NCI-H2107 treated with DMSO at 0.1 percent for 48 hours (cell line): ENCODE data around the gene PARD3B.
A peak's percentile ranks its signal among the peaks of the same experiment; 100 is the strongest.
"Not testable (repeated sequence)": the region's sequence is repeated elsewhere in the genome, so short reads cannot be mapped to it uniquely, and the experiment has no call there.

ENCODE experiments used
- DNase-seq: peaks from one replicate; lab custom pipeline; 2025; ENCODE audit not compliant: unreplicated experiment; lab: John Stamatoyannopoulos, UW

The PARD3B gene

DNA sequence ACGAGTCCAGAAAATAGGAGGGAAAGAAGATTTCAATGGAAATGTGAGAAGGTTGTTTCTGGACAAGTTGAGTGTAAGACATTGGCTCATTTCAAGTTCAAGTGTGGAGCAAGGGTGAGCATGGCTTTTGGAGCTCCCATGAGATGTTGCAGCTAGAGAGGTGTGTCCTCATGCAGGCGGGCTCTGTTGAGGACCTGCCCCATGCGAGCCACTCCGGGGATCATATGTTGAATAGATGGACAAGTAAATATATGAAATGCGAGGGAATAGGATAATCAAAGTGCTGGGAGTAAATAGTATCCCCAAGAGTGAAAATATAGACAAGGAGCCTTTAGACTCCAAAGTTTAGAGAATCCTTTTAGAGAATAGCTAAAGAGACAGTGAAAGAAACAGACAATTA, 936.6 kb downstream of the PARD3B start:
- DNase-seq, result no peak

DNA sequence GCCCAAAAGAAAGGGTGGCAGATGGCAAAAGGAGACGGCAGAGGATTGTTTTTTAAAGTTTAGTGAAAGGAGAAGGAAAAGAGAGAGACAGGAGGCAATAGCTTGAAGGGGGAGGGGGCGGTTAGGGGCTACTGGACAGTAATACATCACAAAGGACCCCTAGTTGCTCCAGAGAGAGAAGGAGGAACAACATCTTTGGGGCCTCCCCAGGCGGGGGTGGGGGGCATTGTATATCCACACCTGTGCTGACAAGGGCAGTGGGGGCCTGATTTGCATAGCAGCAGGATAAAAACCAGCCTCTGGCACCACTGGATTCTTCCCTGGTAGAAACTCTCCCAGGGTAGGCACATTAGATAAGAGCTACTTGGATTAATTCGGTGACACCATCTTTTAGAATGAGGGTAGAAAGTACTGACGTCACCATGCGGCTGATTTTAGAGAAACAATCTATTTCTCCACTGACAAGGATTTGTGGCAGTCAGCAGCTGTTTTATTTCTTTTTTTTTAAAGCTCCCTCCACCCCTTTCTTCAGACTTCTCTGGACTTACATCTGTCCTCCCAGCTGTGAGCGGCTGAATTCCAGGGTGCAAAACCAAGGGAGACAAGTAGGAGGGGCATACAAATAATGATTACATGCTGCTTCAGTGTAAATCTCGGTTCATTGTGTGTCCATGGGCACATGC, 937.3 kb downstream of the PARD3B start:
- no peak for DNase-seq

DNA sequence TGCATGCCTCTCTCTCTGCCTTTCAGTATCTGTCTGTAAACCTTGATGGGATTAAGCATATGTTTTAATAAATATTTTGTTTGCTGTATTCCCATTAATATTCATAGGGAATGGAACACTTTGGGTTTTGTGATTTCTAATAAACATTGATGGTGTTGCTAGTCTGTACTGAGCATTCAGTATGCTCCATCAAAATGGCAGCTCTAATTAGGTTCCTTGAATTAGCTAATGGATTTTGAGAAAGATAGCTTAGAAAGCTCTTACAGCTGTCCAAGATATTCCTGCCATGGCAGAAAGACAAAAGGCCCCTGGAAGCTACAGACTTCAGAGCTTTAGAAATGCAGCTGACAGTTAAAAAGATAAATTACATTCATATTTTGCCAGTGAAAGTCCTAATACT, 937.8 kb downstream of the PARD3B start:
- no peak for DNase-seq

DNA sequence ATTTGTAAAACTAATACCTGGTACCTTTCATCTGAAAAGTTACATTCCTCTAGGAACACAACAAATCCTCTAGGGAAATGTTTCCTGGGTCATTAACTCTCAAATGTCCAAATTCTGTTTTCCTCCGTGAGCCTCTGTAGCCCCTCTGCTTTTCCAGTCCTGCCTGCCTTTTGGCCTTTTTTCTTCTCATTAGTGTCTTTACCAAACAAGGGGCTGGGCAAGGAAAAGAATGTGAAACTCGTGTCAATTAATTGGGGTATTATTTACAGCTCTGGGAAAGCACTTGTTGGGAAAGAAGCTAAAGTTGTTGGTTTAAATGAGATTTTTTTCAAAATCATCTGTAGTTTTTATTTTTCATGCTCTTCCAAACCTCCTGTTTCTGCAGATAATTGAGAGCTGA, 938.9 kb downstream of the PARD3B start:
- no peak for DNase-seq

DNA sequence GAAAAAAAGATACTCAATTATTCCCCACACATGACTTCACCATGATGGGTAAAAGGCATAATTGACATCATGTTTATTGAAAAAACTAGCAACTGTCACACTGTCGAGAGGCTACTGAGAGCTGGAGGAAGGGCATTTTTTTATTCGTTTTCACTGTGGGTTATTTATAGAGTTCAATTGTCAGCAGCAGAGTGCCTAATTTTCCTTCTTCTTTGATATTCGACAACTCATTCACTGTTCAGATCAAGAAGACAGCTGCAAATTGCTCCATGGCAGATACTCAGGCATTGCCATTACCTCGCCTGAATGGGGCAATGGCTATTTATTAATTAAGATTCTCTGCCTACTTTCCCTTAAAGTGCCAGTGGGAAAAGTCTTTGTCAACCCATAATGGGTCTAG, 939.5 kb downstream of the PARD3B start:
- peak; percentile 41 for DNase-seq

DNA sequence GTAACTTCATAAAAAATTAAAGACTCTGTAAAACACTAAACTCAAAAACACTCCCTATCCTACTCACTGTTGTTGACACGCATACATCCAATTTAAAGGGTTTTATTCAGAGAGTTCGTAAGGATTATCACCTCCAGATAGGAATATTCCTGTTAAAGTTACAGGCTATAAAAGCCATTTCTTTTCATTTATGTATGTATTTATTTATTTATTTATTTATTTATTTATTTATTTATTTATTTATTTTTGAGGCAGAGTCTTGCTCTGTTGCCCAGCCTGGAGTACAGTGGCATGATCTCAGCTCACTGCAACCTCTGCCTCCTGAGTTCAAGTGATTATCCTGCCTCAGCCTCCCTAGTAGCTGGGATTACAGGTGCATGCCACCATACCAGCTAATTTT, 948.3 kb downstream of the PARD3B start:
- not testable (repeated sequence) for DNase-seq

DNA sequence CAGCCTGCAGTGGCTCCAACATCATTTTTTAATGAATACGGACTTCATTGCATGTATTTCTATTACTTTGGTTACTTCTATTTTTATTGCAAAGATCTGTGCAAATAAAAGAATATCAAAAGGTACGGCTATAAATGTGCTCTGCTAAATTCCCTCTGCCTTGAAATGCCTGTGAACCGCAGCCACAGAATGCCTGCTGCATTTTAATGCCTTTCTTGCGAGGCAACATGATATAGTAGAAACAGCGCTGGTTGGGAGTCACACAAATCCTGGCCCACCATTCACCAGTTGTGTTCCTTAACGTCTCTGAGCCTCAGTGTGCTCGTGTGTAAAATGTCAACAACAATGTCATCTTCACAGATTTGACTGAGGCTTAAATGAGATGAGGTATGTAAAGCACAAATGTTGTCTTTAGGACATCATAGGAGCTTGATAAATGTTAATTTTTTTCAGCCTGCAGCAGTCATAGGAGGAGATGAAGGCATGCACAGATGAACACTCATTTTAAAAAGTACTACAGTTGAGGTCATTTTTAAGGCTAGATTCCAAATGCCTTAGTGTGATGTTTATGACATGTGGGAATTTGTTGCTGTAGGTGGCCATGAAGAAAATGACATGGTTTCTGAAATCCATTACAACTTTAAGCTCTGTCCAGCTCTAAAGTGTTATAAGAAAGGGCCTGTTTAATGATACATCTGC, 949.4 kb downstream of the PARD3B start:
- DNase-seq, result no peak

DNA sequence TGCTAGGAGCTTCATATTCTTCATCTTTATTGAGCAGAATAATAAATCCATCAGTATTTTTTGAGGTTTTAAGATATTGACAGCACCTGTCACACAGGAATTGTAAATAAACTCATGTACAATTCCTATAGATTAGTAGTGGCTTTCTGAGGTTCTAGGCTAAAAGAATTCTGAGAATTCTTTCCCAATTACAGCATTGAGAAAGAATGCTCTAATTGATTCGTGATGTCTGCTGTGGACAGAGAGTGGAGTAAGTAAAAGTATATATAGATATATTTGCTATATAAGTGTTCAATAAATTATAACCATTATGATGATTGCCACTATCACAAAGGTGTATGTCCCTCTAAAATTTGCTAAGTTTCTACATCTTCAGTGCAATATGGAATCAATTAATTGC, 950.5 kb downstream of the PARD3B start:
- DNase-seq, result no peak

DNA sequence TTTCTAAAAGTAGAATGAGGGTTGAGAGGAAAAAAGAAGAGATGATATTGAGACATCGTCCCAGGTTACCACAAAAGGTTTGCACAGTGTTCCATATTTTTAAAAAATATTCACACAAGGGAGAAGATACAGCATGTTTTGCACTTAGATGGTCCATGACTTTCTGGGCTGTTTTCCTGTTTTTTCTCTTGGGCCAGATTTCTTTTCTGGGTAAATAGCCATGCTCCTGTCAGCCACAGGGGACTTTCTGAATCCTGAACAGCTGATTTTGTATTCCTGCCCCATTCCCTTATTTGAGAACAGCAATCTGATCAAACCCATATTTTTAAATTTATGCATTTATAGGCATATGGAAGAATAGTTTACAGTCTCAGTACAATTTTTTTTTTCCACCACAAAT, 951.1 kb downstream of the PARD3B start:
- no peak for DNase-seq

DNA sequence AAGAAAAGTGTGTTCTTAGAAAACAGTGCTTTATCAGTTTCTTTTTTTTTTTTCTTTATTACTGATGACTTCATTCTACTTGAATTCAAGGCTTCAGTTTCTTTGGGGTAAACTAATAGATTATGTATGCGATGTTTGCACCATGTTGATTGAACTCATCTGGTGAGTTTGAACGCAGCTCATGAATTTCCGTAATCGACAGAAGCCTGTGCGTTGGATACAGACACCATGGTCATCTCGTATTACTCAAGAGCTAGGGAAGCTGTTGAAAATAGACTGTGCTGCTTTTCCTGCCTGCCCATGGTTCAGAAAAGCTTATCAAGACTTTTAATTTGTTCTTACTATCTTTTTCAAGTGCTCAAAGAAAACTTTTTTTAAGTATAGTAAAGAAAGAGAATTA, 951.5 kb downstream of the PARD3B start:
- no peak for DNase-seq

DNA sequence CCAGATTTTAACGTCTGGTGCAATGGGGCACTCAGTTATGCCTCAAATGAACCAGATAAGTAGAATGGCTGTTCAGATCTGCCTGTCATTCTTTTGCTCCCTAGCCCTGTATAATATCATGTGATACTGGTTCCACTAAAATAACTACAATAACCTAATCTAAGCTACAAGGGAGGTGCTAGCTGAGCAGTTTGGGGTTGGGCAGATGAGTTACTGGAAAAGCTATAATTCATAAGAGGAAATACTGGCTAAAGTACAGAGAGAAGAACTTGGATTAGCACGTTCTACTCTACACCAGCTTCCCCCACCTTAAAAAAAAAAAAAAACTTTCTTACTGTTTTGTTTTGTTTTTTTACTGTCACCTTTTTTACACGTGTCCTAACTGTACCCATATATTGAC, 953.7 kb downstream of the PARD3B start:
- DNase-seq, result no peak

DNA sequence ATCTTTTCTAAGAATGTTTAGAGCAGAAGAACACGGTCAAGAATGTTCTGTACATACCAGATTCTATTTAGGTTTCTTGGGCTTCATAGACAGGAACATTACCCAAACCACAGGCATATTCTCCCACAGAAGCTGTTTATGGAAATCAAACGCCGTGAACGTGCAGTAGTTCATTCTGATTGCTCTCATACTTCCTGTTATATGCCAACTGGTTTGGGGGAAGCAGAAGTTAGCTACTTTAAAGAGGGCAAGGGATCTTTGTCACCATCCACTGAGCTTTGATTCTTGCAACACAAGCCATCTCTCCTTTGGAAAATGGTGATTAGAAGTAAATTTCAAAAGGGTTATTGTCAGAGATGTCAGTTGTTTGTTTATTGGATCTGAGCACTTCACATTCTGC, 954.8 kb downstream of the PARD3B start:
- DNase-seq, result no peak

DNA sequence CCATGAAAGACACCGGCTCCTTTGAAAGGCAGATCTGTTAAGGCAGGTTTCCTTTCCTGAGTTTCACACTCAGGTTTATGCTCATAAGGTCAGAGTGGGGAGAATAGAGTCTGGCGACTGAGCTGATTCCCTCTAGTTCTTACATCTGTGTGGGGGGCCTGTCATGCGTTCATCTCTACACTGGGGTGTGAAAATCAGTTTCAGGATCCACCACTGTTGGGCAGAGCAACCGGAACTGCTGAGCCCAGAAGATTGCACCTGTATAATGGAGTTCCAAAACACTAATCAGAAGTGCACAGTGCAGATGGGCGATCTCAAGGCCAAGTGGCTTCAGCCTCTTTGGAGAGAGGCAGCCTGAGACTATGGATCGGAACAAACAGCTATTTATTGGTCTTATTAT, 955.7 kb downstream of the PARD3B start:
- DNase-seq, result no peak

DNA sequence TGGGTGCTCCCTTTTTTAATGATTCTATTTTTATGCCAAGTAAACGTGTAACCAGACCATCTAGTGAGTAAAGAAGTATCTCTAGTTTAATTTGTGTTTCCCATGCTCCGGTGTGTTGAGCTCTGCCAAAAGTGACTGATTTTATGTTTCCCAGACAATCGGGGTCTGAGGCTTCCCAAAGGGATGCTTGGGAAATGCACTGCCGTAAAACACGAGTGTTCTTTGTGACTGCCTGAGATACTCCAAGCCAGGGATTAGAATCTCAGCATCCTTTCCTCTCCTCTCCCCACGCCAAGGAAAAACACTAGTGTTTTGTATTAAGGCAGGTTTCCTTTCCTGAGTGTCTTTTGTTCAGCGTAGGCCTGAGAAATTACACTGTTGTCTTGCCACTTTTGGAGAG, 956.6 kb downstream of the PARD3B start:
- no peak for DNase-seq

DNA sequence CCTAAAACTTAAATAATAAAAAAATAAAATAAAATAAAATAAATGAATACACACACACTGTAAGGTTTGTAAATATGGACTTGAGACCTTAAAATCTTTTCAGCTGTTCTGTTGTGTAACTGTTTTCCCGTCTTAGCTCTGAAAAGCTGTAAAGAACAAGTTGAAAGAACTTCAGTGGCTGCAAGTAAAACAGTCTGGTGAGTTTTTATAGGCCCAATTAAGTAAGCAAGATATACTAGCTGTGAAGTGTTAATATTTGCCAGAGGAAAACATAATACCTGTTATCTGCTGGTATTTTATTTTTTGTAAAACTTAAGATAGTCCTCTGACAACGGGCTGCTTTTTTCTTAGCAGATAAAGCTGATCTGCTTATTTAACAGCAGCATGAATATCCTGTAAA, 960.1 kb downstream of the PARD3B start:
- no peak for DNase-seq

DNA sequence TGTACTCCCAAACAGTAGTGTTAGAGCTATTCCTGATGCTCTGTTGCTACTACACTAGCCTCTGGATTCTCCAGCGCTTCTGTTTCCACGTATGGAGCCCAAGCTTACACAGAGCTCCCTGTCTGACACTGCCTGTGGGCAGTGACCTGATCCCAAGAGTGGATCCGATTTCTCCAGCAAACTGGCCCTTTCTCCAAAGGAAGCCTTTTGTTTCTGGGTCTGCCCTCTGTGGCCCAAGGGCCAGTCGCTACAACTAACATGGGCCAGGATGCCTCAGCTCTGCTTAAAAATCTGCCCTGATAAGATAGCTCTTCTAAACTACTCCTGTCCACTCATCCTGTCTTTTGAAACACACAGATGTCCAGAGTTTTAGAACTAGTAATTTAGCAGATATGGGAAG, 964.4 kb downstream of the PARD3B start:
- DNase-seq, result no peak

DNA sequence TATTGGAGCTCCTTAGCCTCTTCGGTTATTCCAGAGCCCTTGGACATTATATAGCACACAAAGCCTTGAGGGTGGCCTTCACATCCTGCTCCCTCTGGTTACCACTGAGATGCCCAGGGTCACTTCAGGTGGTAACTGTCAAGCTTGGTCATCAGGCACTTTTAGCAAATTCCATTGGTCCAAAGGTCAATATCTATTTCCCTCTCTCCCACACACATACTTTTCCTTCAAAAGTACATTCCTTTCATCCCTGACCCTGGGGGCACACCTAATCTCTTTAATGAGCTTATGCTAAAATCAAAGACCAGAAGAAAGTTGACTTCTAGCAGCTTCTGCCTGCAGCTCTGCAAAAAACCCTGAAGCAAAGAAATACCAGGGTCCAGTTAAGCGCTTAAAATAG, 965.1 kb downstream of the PARD3B start:
- DNase-seq, result no peak

DNA sequence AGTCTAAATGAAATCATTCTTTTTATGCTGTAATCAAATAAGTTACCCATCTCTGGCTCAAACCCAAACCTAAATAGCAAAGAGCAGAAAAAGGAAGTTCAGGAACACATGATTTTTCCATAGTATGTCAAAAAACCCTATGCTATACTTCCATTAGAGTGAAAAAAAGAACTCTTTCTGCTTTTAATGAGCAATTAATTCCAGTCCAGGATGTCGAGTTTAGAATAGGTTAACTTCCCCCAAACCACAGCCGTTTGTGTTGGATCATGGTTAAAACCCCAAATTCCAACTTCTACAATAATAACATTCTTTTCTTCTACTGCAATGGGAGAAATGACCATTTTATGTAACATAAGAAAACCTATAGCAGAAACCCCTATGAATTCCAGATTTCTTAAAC, 965.9 kb downstream of the PARD3B start:
- no peak for DNase-seq

DNA sequence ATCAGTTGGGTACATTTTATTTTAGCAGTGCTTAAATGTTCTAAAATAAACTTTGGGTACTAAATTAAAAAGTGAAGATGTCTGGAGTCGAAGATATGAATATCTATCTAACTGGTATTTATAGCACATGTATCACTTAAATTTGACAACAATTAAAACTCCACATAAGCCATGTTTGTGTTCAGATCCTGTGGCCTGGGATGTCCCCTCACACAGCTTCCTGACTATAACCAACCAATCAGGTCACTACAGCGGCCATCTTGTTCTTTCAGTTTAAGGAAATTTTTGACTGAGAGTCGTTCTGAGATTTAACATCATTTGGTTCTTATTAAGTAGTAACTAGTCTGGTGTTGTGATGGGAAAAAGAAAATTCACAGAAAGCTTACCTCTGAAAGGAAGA, 966.4 kb downstream of the PARD3B start:
- DNase-seq, result no peak

DNA sequence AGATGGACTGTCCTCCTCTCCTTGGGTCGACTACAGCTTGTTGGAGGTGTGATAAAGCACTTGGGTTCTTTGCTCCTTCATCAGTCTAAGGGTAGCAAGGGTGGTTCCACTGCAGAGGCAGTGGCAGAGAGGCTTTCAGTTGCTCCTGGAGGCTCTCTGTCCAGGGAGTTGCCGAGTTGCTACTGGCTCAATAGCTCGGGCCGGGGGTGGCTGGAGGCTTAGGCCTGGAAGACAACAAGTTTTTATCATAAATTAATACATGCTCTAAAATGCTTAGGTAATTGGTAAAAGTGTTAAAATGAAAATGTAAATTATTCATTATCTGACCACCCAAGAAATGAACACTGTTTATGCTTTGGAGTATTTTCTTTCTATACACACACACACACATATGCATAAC, 975.0 kb downstream of the PARD3B start:
- no peak for DNase-seq

DNA sequence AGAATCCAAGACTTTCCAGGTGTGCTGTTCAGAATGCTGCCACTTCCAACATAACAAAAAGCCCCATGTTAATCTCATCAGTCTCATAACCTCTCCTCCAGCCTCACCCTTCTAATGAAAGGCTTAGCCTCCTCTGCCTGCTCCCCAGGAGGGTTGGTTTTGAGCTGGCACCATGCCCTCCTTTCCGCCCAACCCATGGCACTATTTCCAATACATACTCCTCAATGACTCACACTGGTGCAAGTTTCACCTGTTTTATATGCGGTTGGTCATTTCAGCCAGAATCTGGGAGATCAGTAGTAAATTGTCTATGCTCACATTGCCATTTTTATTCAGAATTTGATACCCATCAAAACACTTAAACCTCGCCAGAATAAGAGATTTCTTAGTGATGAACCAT, 979.4 kb downstream of the PARD3B start:
- DNase-seq, result peak; percentile 18

DNA sequence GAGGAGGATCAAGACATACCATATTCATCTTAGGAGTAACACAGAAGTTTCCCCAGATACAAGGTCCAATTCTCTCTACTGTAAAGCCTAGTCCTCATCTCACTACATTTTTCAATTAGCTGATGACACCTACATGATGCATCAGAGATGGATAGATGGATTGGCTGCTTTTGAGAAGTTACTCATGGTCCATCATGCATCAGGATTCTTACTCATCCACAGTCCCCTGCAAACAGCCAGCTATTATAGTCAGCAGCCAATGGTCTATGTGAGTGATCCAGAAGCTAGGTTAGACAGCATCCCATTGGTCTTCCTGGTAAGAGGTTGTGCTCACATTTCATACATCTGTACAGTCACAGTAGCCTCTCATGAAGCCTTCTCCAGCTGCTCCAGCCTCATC, 982.5 kb downstream of the PARD3B start:
- no peak for DNase-seq

DNA sequence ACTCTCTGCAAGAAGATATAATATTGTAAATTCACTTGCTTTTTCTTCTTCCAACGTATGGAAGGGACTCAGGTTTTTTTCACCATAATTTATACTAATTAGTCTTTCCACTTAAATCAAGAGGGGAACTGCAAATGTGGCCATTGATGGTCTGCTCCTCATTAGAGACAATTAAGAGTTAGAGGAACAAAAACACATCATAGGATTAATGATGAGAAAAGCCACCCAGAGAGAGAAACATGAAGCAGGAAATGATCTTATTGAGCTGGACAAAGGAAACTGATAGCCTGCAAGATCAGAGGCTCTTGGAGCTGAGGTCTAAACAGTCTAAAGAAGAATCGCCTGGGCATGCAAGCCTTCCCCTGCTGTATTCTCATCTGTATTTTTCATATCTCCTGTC, 985.8 kb downstream of the PARD3B start:
- DNase-seq, result no peak
